ENCODE data around the gene DACT2. TPM values are rescaled to one million over a fixed set of nuclear protein-coding genes. Genes with fewer than 3 reads are reported as not detected.
"Not testable (repeated sequence)": the region's sequence is repeated elsewhere in the genome, so short reads cannot be mapped to it uniquely, and the experiment has no call there.

DACT2 gene, protein sequence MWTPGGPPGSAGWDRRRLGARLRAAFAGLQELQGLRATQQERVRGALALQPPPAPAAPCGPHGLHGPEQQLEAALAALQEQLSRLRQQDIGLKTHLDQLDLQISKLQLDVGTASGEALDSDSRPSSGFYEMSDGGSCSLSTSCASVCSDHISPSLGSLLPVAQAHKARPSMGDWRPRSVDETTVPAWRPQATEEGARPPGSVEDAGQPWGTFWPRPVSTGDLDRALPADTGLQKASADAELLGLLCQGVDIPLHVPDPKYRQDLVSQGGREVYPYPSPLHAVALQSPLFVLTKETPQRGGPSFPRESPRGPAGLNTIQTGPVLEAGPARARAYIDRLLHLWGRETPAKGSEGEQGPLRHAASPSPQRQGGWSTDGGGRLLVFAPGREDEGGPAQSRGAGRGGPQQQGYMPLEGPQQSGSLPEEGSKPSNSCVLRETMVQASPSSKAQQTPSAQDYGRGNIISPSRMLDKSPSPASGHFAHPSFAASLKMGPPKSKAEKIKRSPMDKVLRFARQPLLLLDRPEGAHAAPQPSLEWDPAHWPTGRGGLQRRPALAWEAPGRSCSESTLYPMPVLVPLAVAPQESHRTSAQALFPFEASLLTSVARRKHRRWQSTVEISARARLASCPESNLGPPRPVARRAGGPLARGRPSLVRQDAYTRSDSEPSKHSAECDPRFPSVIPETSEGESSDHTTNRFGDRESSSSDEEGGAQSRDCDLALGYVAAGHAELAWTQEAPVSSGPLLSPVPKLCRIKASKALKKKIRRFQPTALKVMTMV
- total RNA-seq, result 3.2 TPM

GRCh38 chr6:168319279-168320111 lies at the start of gene DACT2:
TSS of gene DACT2 (minus strand) at chr6:168319777. CDS start at chr6:168319633, 144 bp downstream.
- DNase-seq (ENCODE audit: low spot score), result no peak

- DNase-seq (ENCODE audit: low spot score), result no peak
These were observed 49.4 kb upstream of the DACT2 start for GRCh38 chr6:168368936-168369335.

GRCh38 chr6:168368066-168368820 lies 48.7 kb upstream of the DACT2 start:
- no peak for DNase-seq (ENCODE audit: low spot score)

DNA sequence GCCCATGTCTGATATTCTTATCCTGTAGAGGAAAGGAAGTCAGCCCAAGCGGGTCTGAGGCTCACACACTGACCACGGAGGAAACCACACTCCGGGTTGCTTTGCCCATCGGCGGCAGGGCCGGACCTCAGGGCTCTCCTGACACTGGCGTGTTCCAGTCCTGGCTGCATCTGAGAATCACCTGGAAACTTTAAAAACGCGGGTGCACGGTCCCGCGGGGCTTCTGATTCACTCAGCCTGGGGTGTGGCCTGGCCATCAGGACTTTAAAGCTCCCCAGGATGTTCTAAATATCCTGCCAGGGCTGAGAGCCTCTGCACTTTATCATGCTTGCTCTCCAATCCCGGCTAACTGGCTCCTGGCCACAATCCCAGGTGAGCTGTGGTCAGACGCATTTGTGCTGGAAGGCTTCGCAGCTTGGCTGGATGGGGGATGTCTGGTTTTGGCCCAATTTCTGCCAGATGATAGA lies 47.7 kb upstream of the DACT2 start:
- no peak for DNase-seq (ENCODE audit: low spot score)

GRCh38 chr6:168366473-168366872 lies 46.9 kb upstream of the DACT2 start:
- DNase-seq (ENCODE audit: low spot score), result no peak

DNA sequence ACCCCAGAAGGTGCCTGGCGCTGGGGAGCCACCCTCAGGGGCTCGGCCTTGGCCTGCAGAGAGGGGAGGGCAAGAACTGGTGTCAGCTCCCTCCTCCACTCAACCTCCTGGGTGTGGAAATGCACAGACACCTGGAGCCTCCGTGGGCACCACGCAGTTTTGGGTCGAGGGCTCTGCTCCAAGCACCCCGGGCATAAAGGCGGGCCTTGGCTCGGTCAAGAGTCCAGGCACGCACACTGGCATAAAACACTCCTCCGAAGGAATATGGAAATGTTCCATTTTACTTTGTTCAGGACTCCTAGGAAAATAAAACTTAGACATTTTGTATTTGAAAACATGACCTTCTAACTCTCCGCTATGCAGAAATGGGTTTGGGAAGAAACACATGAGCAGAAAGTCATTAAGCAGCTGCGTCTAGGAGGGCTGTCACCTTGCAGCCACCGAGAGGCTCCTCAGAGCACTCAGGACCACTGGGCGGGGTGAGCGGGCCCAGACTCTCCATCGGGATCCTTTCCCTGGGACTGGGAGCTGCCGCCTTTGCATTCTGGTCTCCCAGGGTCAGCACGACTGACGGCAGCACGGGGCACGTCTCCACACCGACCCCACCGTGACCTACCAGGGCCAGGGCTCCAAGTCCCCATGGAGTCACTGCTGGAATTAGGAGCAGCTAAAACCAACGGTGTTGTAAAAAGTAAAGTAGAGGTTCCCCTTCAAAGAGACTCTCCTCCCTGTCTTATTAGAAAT lies 46.0 kb upstream of the DACT2 start:
- DNase-seq (ENCODE audit: low spot score), result no peak

DNA sequence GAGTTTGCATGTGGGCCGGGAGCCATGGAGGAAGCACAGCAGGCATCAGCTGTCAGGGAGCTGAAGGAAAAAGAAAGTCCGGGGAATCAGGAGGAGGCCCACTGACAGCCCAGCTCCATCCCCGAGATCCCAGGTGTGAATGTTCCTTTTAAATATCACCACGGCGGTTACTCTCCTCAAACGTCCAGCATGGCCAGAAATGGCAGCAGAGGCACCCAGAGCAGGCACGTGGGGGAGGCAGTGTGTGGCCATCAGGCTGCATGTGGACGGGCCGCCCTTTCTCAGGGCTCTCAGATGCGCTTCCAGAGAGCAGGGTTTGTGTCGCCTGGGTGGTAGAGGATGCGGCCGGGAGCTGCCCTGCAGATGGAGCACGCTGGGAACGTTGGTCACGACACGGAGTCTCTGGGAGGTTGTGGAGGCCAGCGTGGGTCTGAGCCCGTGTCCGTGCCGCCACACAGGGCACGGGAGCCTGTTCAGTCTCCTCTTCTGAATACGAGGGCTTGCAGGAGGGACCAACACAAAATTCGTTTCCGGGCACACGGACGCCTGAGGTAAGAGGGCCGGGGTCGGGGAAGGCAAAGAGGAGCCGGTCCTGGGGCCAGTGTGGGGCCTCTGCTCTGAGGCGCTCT lies 45.3 kb upstream of the DACT2 start:
- DNase-seq (ENCODE audit: low spot score), result no peak

DNA sequence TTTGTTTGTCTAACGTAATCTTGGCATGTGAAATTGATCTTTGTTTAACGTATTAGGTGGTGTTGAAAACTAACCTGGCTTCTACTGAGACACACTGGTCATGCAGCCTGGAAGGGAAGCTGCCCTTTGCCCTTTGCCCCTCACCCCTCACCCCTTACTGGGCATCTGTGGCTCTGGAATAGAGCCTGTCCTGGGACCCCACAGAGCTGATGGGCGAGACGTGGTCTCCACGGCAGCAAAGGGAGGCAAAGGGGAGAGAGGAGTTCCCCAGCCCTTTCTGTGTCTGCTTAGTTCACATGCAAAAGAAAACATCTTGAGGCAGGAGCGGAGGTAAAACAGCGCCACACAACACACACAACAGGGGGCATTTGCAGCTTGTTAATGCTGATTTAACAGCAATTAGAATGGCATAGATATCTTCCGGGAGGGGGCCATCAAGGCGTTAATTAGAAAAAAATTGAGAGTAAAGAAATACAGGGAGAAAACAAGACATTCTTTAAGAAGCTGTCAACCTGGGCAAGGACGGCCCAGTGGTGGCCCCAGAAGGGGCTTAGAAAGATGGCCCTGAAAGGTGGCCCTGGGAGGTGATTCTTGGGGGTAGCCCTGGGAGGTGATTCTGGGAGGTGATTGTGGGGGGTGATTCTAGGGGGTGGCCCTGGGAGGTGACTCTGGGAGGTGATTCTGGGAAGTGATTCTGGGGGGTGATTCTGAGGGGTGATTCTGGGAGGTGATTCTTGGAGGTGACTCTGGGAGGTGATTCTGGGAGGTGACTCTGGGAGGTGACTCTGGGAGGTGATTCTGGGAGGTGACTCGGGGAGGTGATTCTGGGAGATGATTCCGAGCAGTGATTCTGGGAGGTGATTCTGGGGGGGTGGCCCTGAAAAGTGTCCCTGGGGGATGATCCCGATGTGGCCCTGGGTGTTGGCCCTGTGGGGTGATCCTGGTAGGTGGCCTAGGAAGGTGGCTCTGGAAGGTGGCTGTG lies 44.5 kb upstream of the DACT2 start:
- no peak for DNase-seq (ENCODE audit: low spot score)

DNA sequence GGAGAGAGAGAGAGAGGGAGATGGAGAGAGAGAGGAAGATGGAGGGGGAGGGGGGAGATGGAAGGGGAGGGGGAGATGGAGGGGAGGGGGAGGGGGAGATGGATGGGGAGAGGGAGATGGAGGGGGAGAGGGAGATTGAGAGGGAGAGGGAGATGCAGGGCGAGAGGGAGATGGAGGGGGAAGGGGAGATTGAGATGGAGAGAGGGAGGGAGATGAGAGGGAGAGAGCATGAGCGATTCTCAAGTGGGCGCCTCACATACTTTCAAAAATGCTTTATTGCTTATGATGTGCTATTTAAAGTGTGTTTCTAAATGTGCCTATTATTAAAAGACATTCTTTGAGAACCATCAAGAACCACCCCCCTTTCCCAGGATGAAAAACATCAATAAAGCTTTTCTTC lies 43.7 kb upstream of the DACT2 start:
- DNase-seq (ENCODE audit: low spot score), result no peak

GRCh38 chr6:168362276-168362990 lies 42.9 kb upstream of the DACT2 start:
- DNase-seq (ENCODE audit: low spot score), result no peak

DNA sequence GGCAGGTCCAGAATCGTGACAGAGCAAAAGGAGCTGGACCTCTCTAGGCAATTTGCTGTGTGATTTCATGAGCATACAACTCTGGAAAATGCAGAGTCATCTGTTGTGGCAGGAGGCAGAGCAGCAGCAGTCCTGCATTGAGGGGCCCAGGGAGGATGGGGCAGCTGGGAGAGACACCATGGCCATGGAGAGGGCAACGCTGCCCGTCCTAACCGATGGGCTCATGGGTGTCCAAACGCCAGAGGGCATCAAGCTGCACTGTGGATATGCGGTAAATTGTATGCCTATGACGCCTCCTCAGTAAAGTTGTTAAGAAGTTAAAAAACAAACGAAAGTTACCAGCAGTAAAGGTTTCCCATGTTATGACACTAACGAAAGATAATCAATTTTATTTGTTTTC lies 42.2 kb upstream of the DACT2 start:
- no peak for DNase-seq (ENCODE audit: low spot score)

DNA sequence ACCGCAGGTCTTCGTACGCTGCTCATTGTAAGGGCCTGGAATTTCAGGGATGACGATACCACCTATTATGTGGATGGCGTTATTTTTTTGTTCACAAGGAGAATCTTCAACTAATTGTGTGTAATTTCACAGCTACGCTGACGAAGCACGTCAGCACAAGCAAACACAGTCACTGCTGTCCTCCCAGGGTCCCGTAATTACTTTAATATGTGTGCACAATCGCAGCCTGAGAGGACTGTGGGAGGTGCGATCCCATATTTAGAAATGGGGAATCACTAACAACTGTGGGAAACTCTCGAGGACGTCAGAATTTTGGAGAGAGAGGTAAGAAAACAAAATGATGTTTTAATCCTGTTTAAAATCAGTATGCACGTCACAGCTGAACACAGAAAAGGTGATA lies 40.2 kb upstream of the DACT2 start:
- no peak for DNase-seq (ENCODE audit: low spot score)

- DNase-seq (ENCODE audit: low spot score), result no peak
These were observed 39.4 kb upstream of the DACT2 start for GRCh38 chr6:168358842-168359420.

DNA sequence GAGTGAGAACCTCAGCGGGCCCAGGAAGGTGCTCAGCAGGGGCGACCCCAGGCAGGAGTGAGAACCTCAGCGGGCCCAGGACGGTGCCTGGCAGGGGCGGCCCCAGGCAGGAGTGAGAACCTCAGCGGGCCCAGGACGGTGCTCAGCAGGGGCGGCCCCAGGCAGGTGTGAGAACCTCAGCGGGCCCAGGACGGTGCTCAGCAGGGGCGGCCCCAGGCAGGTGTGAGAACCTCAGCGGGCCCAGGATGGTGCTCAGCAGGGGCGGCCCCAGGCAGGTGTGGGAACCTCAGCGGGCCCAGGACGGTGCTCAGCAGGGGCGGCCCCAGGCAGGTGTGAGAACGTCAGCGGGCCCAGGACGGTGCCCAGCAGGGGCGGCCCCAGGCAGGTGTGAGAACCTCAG lies 37.3 kb upstream of the DACT2 start:
- DNase-seq (ENCODE audit: low spot score), result not testable (repeated sequence)

DNA sequence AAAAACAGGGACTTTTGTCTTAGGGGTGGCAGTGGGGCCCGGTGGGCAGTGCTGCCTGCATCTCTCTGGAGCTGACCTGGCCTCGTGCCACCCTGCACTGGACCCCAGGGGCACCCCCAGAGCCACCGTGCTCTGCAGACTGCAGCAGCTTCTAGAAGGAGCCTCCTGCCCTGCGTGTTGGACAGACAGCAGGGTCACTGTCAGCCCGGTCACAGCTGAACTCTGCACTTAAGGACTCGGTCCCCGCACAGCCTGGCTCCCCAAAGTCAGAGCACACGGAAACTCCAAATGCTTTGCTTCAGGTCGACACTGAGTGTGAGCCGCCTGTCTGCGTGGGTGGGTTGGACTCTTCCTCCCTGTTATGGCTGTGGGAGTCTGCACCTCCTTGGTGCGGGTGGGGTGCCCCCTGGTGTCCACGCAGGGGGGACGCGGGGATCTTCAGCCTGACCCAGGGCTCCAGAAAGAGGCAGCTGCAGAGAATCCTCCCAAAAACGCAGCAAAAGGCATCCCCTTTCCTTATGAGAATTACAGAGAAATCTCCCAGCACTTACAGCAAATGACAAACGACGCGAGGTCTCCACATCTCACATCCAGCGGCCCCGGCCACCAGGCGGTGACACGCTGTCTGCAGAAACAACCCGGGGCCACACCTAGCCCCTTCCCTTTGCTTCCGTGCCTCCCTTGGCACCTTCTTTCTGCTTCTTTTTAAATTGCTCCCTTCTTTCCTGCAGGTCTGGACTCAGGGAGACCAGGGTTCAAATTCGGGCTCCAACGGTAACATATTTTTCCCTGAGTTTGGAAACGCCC lies 36.3 kb upstream of the DACT2 start:
- peak; percentile 41 for DNase-seq (ENCODE audit: low spot score)

GRCh38 chr6:168354338-168354737 lies 34.8 kb upstream of the DACT2 start:
- no peak for DNase-seq (ENCODE audit: low spot score)

- no peak for DNase-seq (ENCODE audit: low spot score)
These were observed 33.5 kb upstream of the DACT2 start for GRCh38 chr6:168353041-168353440.
